Endothelial cell of umbilical vein (primary cell): ENCODE measurements around the gene ASNS. TPM values are rescaled to one million over a fixed set of nuclear protein-coding genes. Genes with fewer than 3 reads are reported as not detected.

Source experiments
- BruUV-seq: library from RNA; stranded (reverse); fragments of 400-500 nt; replicated peaks from 2 replicates; lab custom pipeline; 2021; lab: Mats Ljungman, UMichigan
- CTCF ChIA-PET: fragments of 300-600, 350-600 bp; sonication (Branson Sonifier 250); formaldehyde crosslinking; loops from one replicate; lab custom pipeline; 2021; ENCODE audit warnings: antibody characterized with exemption, inconsistent platforms; lab: Charles Lee
- POLR2A ChIA-PET: fragments of 300-600, 350-600 bp; sonication (Branson Sonifier 250); formaldehyde crosslinking; loops from one replicate; lab custom pipeline; 2021; ENCODE audit warnings: antibody characterized with exemption, inconsistent platforms; lab: Charles Lee
- DNase-seq: peaks from one replicate; pipeline ENCODE4 v3.0.0-alpha.2; 2011; ENCODE audit warnings: low read depth, low spot score
- FAIRE-seq: peaks from 2 replicates; lab custom pipeline; 2011; peaks lifted over from hg19 to GRCh38; lab: Jason Lieb, UNC
- H2AFZ ChIP-seq: 2 replicates; pipeline ENCODE4 v1.6.0; 2012; ENCODE audit warnings: low read depth, low read length, control low read depth, inconsistent platforms
- H3K27ac ChIP-seq: 2 replicates; pipeline ENCODE4 v1.5.1; 2011; ENCODE audit warnings: low read depth, mild to moderate bottlenecking, control low read depth, low read length, moderate library complexity; ENCODE audit not compliant: insufficient read depth
- H3K27me3 ChIP-seq, 2 experiments: 2 replicates each; pipeline versions ENCODE4 v1.6.0 to v1.6.1; 2011; ENCODE audit warnings: low read length in 2 of 2, mixed read lengths in 1 of 2; ENCODE audit not compliant: control insufficient read depth in 2 of 2, insufficient read depth in 2 of 2
- H3K36me3 ChIP-seq, 2 experiments: 2 replicates in 1 of 2; 3 replicates in 1 of 2; pipeline ENCODE4 v1.5.1; 2011; ENCODE audit warnings: low read length in 2 of 2, mild to moderate bottlenecking in 1 of 2, moderate library complexity in 1 of 2; ENCODE audit not compliant: control insufficient read depth in 2 of 2, insufficient read depth in 2 of 2; ENCODE audit errors: extremely low read depth in 1 of 2
- H3K4me1 ChIP-seq: 3 replicates; pipeline ENCODE4 v1.5.1; 2011; ENCODE audit warnings: mild to moderate bottlenecking, low read length; ENCODE audit not compliant: control insufficient read depth, insufficient read depth; ENCODE audit errors: extremely low read depth
- H3K4me2 ChIP-seq: 2 replicates; pipeline ENCODE4 v1.6.1; 2011; ENCODE audit warnings: low read length, control low read depth, mixed read lengths; ENCODE audit not compliant: insufficient read depth
- H3K4me3 ChIP-seq, 3 experiments: fragments of 200-600 bp in 1 of 3; sonication (generic), shearing (Covaris generic) in 1 of 3; replicated peaks in 1 of 3; 2 replicates each; pipeline ENCODE4 v1.5.1; 2011 to 2016; ENCODE audit warnings: control low read depth in 3 of 3, low read length in 3 of 3, mild to moderate bottlenecking in 2 of 3, inconsistent platforms in 1 of 3, low read depth in 1 of 3, moderate library complexity in 1 of 3; ENCODE audit not compliant: insufficient read depth in 1 of 3
- H3K79me2 ChIP-seq: 2 replicates; pipeline ENCODE4 v1.6.0; 2012; ENCODE audit warnings: low read length, inconsistent platforms; ENCODE audit not compliant: control insufficient read depth, insufficient read depth
- H3K9ac ChIP-seq: replicated peaks from 2 replicates; pipeline ENCODE3; 2011; ENCODE audit warnings: low read length, control low read depth; ENCODE audit not compliant: insufficient read depth; ENCODE audit errors: extremely low read depth
- H3K9me1 ChIP-seq: replicated peaks from 3 replicates; pipeline ENCODE4 v1.6.0; 2011; ENCODE audit warnings: mild to moderate bottlenecking, low read length; ENCODE audit not compliant: control insufficient read depth, insufficient read depth; ENCODE audit errors: extremely low read depth
- H3K9me3 ChIP-seq: replicated peaks from 2 replicates; pipeline ENCODE4 v1.5.1; 2012; ENCODE audit warnings: low read length, inconsistent platforms; ENCODE audit not compliant: control insufficient read depth, insufficient read depth
- H4K20me1 ChIP-seq: replicated peaks from 2 replicates; pipeline ENCODE3; 2011; ENCODE audit warnings: mild to moderate bottlenecking, low read length; ENCODE audit not compliant: control insufficient read depth, insufficient read depth; ENCODE audit errors: extremely low read depth
- CTCF ChIP-seq, 2 donors: IDR thresholded peaks; 1 replicate in 1 of 2; 2 replicates in 1 of 2; pipeline ENCODE4 v1.5.1; 2011; ENCODE audit warnings: low read length in 2 of 2, mild to moderate bottlenecking in 2 of 2, moderate library complexity in 2 of 2, control low read depth in 1 of 2, inconsistent platforms in 1 of 2, low read depth in 1 of 2; ENCODE audit not compliant: insufficient read depth in 1 of 2; ENCODE audit errors: extremely low read depth in 1 of 2
- EZH2 ChIP-seq: IDR thresholded peaks from 2 replicates; pipeline ENCODE4 v1.6.1; 2012; ENCODE audit warnings: borderline replicate concordance, low read depth, mild to moderate bottlenecking, moderate library complexity, low read length, inconsistent platforms; ENCODE audit not compliant: severe bottlenecking
- FOS ChIP-seq: IDR thresholded peaks from 2 replicates; pipeline ENCODE4 v1.6.1; 2011; ENCODE audit warnings: mild to moderate bottlenecking, low read length, moderate library complexity, borderline replicate concordance; ENCODE audit not compliant: insufficient read depth
- GATA2 ChIP-seq: IDR thresholded peaks from 2 replicates; pipeline ENCODE4 v1.7.0; 2011; ENCODE audit warnings: low read depth, mild to moderate bottlenecking, moderate library complexity, mixed read lengths, low read length; ENCODE audit not compliant: insufficient read length, insufficient read depth
- JUN ChIP-seq: IDR thresholded peaks from 2 replicates; pipeline ENCODE4 v1.6.1; 2011; ENCODE audit warnings: borderline replicate concordance, low read depth; ENCODE audit not compliant: insufficient read length, insufficient read depth
- MAX ChIP-seq: IDR thresholded peaks from 2 replicates; pipeline ENCODE4 v1.6.1; 2011; ENCODE audit not compliant: insufficient read depth, insufficient read length
- MYC ChIP-seq: IDR thresholded peaks from one replicate; pipeline ENCODE4 v1.6.1; 2011; ENCODE audit warnings: mild to moderate bottlenecking, low read depth, low read length
- POLR2A ChIP-seq: IDR thresholded peaks from 2 replicates; pipeline ENCODE4 v1.6.1; 2012; ENCODE audit warnings: low read depth, mild to moderate bottlenecking, control low read depth, low read length
- POLR2AphosphoS5 ChIP-seq: IDR thresholded peaks from 2 replicates; pipeline ENCODE4 v1.6.1; 2012; ENCODE audit warnings: low read depth, mild to moderate bottlenecking, control low read depth, low read length, moderate library complexity; ENCODE audit not compliant: insufficient read depth
- dilution Hi-C: fragments of 300-500 bp; cut with MboI; formaldehyde crosslinking; loops from one replicate; pipeline ENCODE4 v1.15.0; 2019; ENCODE audit warnings: low sequenced_read_pairs; ENCODE audit not compliant: extremely low pct_ligation_motif_present
- intact Hi-C: fragments of 100-400 bp; cut with micrococcal nuclease; formaldehyde crosslinking; loops from one replicate; pipeline ENCODE4 v1.10.0; 2022
- polyA plus RNA-seq, 4 experiments: library from polyadenylated mRNA; depleted of rRNA in 3 of 4; stranded (reverse) in 3 of 4; unstranded in 1 of 4; fragments of >200 nt; gene quantifications; 2 replicates each; pipeline versions ENCODE4 v1.2.1 to v1.2.3, GENCODE V29; 2011 to 2012; ENCODE audit warnings: missing spikeins in 1 of 4
- total RNA-seq: library from RNA; stranded (reverse); gene quantifications from 2 replicates; pipeline ENCODE4 v1.2.3, GENCODE V29; 2021

The ASNS gene
- total and polyA plus RNA-seq, 2 donors (not counting 3 experiments of a cell fraction or from before 2014, with no cell fraction given), result 5.1 to 15.0 TPM

- H4K20me1 ChIP-seq, result no peaks in the 10 kb centered on the region
- ChIA-PET CTCF (interaction anchor here (0.6 to 1.8 kb wide), 2 partner anchors 23 to 672 kb away, joined by 3 to 4 read pairs; no protein-coding TSS in a partner anchor), POLR2A (no interaction called here)
- H3K4me1 ChIP-seq, result no peaks in the 10 kb centered on the region
- no peak overlapping the region for H3K4me3 ChIP-seq
- TF ChIP-seq FOS (no peak), POLR2A (no peak), POLR2AphosphoS5 (no peak), GATA2 (no peak), JUN (no peak), CTCF (IDR thresholded peaks at IDR 0.05; ENCODE audit: extremely low read depth in 1 of 2, insufficient read depth in 1 of 2, low read depth in 1 of 2, low read length in 2 of 2) (no peak), MAX (no peak), MYC (no peak), EZH2 (no peak)
- H3K4me2 ChIP-seq, result no peak overlapping the region
- DNase-seq (no peak), FAIRE-seq (no peak)
- intact Hi-C loops, result no loop called here
- H3K27me3 ChIP-seq, result no peaks in the 10 kb centered on the region
- no peak overlapping the region for H3K27ac ChIP-seq
- no peaks in the 10 kb centered on the region for H3K9me3 ChIP-seq
- dilution Hi-C loops, result no loop called here
- BruUV-seq, result no TSS peak
- no peaks in the 10 kb centered on the region for H3K79me2 ChIP-seq
- no peaks in the 10 kb centered on the region for H3K36me3 ChIP-seq
- no peaks in the 10 kb centered on the region for H3K9me1 ChIP-seq
- H2AFZ ChIP-seq, result no peak overlapping the region
- no peak overlapping the region for H3K9ac ChIP-seq
Observed at GRCh38 chr7:97857544-97857943, 14.7 kb downstream of the ASNS start.
